ENCODE results near the gene ANKRD26.
"Not testable (repeated sequence)": the region's sequence is repeated elsewhere in the genome, so short reads cannot be mapped to it uniquely, and the experiment has no call there.

The ANKRD26 gene

GRCh38 chr10:27099916-27100812 lies at the start of gene ANKRD26:
ANKRD26 (minus strand) TSS chr10:27100494; CDS start chr10:27100326, 168 bp downstream.
- peak; percentile 96 for DNase-seq

DNA sequence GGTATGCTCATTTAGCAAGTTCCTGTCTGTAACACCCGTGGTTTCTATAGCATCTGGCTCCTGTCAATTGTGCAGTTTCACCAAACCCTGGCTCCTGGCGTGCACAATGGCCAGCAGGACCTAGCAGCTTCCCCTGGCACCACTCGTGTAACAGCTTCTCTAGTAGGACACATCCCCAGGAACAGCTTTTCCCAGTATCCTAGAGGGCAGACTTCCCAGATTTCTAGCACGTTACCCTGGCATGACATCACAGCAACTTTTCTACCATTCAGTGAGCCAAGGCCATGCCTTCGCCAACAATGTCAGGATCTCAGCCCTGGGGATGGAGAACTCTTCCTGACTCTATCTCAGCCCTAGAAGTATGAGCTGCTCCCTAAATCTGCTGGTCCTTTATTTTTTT lies 47.4 kb upstream of the ANKRD26 start:
- DNase-seq = no peak

DNA sequence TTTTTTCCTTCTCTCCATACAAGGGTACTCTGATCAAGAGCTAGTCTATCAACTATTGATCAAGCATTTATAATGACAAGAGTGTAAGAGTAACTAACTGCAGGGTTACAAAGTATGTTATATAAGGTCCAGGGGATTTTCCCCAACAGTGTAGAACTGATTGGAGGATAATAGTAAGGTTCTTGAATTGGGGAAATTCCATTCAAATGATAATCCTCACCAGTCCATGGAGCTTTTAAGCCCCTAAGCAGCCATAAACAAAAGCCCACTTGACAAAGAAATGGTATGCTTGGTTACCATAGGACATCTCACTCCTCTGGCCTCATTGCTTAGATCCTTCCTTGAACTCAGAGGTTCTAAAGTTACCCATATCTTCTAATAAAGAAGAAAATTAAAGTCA lies 45.6 kb upstream of the ANKRD26 start:
- DNase-seq = no peak

DNA sequence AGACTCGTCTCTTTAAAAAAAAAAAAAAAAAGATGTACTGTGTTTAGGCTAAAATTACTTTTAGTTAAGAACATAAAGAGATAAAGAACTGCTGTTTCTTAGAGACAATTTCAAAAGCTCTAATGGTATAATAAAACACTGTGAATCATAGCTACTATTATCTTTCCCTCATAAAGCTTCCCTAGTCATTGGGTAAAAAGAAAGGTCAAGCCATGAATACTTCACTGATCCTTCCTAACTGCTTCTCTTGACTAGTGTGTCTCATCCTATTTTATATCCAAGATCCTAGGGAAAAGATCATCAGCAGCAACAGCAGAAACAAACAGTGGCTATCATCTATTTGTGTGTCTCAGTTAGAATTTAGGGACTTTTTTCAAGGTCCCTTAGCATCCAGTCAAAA lies 43.4 kb upstream of the ANKRD26 start:
- no peak for DNase-seq

- DNase-seq = no peak
Measured at GRCh38 chr10:27138277-27138676, 38.0 kb upstream of the ANKRD26 start.

- DNase-seq = no peak
Measured at GRCh38 chr10:27134371-27134770, 34.1 kb upstream of the ANKRD26 start.

GRCh38 chr10:27108165-27108564 lies 7.9 kb upstream of the ANKRD26 start:
- DNase-seq = no peak

- no peak for DNase-seq
Measured at GRCh38 chr10:27104919-27105318, 4.6 kb upstream of the ANKRD26 start.

- no peak for DNase-seq
Measured at GRCh38 chr10:27100813-27101347, 586 bp upstream of the ANKRD26 start.

DNA sequence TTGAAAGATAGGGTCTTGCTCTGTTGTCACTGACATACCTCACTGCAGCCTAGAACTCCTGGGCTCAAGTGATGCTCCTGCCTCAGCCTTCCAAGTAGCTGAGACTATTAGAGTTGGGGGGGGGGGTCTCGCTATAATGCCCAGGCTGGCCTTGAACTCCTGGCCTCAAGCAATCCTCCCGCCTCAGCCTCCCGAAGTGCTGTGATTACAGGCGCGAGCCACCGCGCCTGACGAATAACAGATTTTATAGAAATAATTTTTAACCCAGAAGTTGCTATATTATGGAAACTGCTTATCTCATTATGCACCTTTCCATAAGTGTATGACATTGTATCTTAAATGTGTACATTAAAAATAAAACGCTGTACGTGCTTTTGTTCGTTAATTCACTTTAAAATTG lies 846 bp downstream of the ANKRD26 start:
- no peak for DNase-seq

DNA sequence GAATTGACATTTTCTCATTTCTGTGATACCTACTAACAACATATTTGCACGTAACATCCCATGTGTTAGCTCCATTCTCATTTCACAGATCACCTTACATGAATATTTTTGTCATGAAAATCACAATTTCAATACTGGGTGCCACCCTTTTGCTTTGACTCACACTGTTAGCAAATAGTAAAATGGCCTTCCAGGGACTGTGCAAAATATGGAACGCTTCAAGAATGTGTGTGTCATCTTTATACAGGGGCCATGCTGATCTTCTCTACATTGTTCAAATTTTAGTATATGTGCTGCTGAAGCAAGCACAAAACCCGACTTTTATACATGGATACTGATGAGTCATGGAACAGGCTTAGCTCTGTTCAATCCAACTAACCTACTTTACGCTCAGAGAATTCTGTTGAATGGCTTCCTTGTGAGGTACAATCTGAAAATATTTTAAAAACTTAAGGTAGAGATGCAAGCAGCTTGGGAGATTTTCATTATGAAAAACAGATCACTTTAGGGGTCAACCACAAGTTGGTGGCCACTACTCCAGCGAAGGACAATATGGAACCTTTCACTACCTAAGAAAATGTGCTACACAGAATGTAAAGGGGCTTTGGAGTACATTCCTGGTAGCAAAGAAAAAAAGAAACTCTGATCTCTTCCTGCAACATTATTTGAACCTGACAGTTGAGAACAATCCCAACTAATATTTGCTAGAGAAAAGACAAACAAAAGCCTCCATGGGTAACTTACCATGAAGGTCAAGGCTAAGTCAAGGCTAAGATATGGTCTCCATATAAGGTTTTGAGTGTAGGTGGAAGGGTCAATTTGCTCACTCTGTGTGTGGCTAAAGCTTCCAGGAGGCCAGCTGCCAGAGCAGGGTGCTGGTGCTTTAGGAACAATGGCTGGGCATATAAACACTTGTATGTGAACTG lies 11.9 kb downstream of the ANKRD26 start:
- no peak for DNase-seq

DNA sequence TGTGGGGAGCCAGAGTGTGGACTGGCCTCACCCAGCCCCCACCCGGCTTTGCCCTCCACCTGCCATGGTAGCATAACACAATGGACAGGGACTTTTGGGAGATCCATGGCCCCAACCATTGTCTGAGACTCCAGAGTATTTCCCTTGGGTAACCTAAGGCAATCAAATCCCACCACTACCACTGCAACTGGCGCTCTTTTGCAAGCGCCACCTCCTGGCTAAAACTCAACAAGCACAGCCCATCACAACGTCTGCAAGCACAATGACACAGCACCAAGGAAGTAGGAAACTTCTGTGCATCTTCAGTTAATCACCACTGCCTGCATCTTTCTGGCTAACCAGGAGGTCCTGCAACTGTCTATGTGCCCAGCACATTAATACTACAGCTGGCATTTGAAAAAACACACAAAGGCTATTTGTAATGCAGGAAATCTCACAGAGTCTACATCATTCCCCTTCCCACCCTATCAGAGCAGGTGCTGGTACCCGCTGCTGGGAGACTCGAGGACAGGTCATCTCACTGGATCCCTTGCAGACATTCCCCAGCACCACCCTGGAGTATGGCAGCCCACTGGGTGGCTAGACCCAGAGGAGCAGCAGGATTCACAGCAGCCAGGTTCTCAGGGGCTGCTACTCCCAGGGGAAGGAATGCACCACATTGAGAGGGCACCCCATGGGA lies 27.7 kb downstream of the ANKRD26 start:
- no peak for DNase-seq

- no peak for DNase-seq
Measured at GRCh38 chr10:27068217-27068891, 31.9 kb downstream of the ANKRD26 start.

- DNase-seq = no peak
Measured at GRCh38 chr10:27065084-27065483, 35.2 kb downstream of the ANKRD26 start.

GRCh38 chr10:27052656-27053055 lies 47.6 kb downstream of the ANKRD26 start:
- no peak for DNase-seq

GRCh38 chr10:27045247-27045646 lies 55.0 kb downstream of the ANKRD26 start:
- not testable (repeated sequence) for DNase-seq

GRCh38 chr10:27041196-27041595 lies 59.1 kb downstream of the ANKRD26 start:
- DNase-seq = no peak

DNA sequence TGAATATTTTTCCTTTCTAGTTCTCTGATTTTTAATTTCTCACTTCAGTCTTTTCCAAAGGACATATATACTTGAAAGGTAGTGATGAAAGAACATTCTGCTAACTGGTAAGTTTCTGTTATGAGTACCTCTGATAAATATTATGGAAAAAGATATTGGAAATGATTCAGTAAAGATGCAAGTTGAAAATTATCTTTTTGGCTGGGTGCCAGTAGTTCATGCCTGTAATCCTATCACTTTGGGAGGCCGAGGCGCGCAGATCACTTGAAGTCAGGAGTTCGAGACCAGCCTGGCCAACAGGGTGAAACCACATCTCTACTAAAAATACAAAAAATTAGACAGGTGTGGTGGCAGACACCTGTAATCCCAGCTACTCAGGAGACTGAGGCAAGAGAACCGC lies 62.1 kb downstream of the ANKRD26 start:
- DNase-seq = no peak

- DNase-seq = no peak
Measured at GRCh38 chr10:27035163-27035562, 65.1 kb downstream of the ANKRD26 start.

- no peak for DNase-seq
Measured at GRCh38 chr10:27030060-27030459, 70.2 kb downstream of the ANKRD26 start.

DNA sequence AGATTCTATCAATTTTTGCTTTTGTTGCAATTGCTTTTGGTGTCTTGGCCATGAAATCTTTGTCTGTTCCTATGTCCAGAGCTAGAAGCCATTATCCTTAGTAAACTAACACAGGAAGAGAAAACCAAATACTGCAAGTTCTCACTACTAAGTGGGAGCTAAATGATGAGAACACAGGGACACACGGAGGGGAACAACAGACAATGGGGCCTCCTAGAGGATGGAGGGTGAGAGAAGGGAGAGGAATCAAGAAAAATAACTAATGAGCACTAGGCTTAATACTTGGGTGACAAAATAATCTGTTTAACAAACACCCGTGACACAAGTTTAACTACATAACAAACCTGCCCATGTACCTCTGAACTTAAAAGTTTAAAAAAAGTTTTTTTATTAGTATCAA lies 78.2 kb downstream of the ANKRD26 start:
- DNase-seq = no peak

DNA sequence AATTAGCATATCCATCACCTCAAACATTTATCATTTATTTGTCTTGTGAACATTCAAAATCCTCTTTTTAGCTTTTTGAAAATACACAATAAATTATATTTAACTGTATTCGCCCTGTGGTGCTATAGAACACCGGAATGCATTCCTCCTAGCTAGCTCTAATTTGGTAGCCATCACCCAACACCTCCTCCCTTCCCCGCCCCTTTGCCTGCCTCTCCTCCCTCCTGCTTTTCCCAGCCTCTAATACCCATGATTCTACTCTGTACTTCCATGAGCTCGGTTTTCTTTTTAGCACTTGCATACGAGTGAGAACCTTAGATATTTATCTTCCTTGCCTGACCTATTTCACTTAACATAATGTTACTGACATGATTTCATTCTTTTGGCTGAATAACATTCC lies 80.1 kb downstream of the ANKRD26 start:
- no peak for DNase-seq
